H9 (cell line): ENCODE data around the gene TRPM2. TPM values are rescaled to one million over a fixed set of nuclear protein-coding genes. Genes with fewer than 3 reads are reported as not detected.
A peak's percentile ranks its signal among the peaks of the same experiment; 100 is the strongest.

Source experiments
- DNase-seq: peaks from one replicate; pipeline ENCODE4 v3.0.0-alpha.2; 2017
- H2AFZ ChIP-seq: one replicate; pipeline ENCODE4 v1.6.1; 2013; ENCODE audit warnings: mild to moderate bottlenecking, low read length, control low read depth, moderate library complexity
- H2AK5ac ChIP-seq: 2 replicates; pipeline ENCODE4 v1.6.1; 2013; ENCODE audit warnings: low read length, control low read depth, mixed read lengths; ENCODE audit not compliant: insufficient read length
- H2BK120ac ChIP-seq: one replicate; pipeline ENCODE4 v1.6.1; 2013; ENCODE audit warnings: low read depth, mild to moderate bottlenecking, low read length, control low read depth, inconsistent platforms; ENCODE audit not compliant: poor library complexity, severe bottlenecking
- H2BK12ac ChIP-seq: 2 replicates; pipeline ENCODE4 v1.6.1; 2013; ENCODE audit warnings: low read length, control low read depth, mixed read lengths, low read depth; ENCODE audit not compliant: insufficient read length
- H2BK15ac ChIP-seq: 2 replicates; pipeline ENCODE4 v1.6.1; 2013; ENCODE audit warnings: low read depth, low read length, control low read depth
- H2BK20ac ChIP-seq: one replicate; pipeline ENCODE4 v1.6.1; 2013; ENCODE audit warnings: low read depth, mild to moderate bottlenecking, low read length, control low read depth, inconsistent platforms; ENCODE audit not compliant: poor library complexity, severe bottlenecking
- H2BK5ac ChIP-seq: 2 replicates; pipeline ENCODE4 v1.6.1; 2013; ENCODE audit warnings: low read length, control low read depth, mixed read lengths; ENCODE audit not compliant: insufficient read length
- H3K14ac ChIP-seq: 2 replicates; pipeline ENCODE4 v1.6.1; 2013; ENCODE audit warnings: low read length, control low read depth; ENCODE audit not compliant: insufficient read depth
- H3K18ac ChIP-seq: 2 replicates; pipeline ENCODE4 v1.6.1; 2013; ENCODE audit warnings: low read depth, mild to moderate bottlenecking, mixed read lengths, low read length, control low read depth; ENCODE audit not compliant: insufficient read length
- H3K23ac ChIP-seq: 2 replicates; pipeline ENCODE4 v1.6.1; 2013; ENCODE audit warnings: low read length, control low read depth, mixed read lengths, low read depth; ENCODE audit not compliant: insufficient read length
- H3K23me2 ChIP-seq: 2 replicates; pipeline ENCODE4 v1.6.1; 2013; ENCODE audit warnings: low read depth, mild to moderate bottlenecking, mixed read lengths, low read length, control low read depth; ENCODE audit not compliant: insufficient read length, poor library complexity, severe bottlenecking
- H3K27ac ChIP-seq: 2 replicates; pipeline ENCODE4 v1.5.1; 2013; ENCODE audit warnings: low read length, control low read depth, mixed read lengths, low read depth; ENCODE audit not compliant: insufficient read length
- H3K27me3 ChIP-seq: 2 replicates; pipeline ENCODE4 v1.6.1; 2013; ENCODE audit warnings: low read length, control low read depth, inconsistent platforms; ENCODE audit not compliant: insufficient read depth
- H3K4ac ChIP-seq: 2 replicates; pipeline ENCODE4 v1.6.1; 2013; ENCODE audit warnings: low read depth, mild to moderate bottlenecking, control low read depth, inconsistent platforms, low read length, moderate library complexity
- H3K4me1 ChIP-seq: 2 replicates; pipeline ENCODE4 v1.6.1; 2013; ENCODE audit warnings: low read length, control low read depth, inconsistent platforms; ENCODE audit not compliant: insufficient read depth
- H3K4me2 ChIP-seq: 2 replicates; pipeline ENCODE4 v1.6.1; 2013; ENCODE audit warnings: low read length, control low read depth, mixed read lengths; ENCODE audit not compliant: insufficient read length, insufficient read depth
- H3K56ac ChIP-seq: 2 replicates; pipeline ENCODE4 v1.6.1; 2013; ENCODE audit warnings: low read depth, mild to moderate bottlenecking, mixed read lengths, low read length, control low read depth; ENCODE audit not compliant: insufficient read length
- H3K79me1 ChIP-seq: 2 replicates; pipeline ENCODE4 v1.6.1; 2013; ENCODE audit warnings: low read depth, mild to moderate bottlenecking, moderate library complexity, low read length, control low read depth, inconsistent platforms; ENCODE audit not compliant: insufficient read depth, poor library complexity, severe bottlenecking
- H3K79me2 ChIP-seq: 2 replicates; pipeline ENCODE4 v1.6.1; 2013; ENCODE audit warnings: low read length, control low read depth, inconsistent platforms; ENCODE audit not compliant: insufficient read depth
- H3K9ac ChIP-seq: 2 replicates; pipeline ENCODE4 v1.6.1; 2013; ENCODE audit warnings: low read length, control low read depth, mixed read lengths; ENCODE audit not compliant: insufficient read length; ENCODE audit errors: extremely low read depth
- H3K9me3 ChIP-seq: one replicate; pipeline ENCODE4 v1.6.1; 2013; ENCODE audit warnings: low read depth, low read length, inconsistent platforms; ENCODE audit not compliant: control insufficient read depth
- H3T11ph ChIP-seq: one replicate; pipeline ENCODE4 v1.6.1; 2013; ENCODE audit warnings: mild to moderate bottlenecking, low read length, control low read depth, inconsistent platforms
- H4K20me1 ChIP-seq: one replicate; pipeline ENCODE4 v1.6.1; 2013; ENCODE audit not compliant: control insufficient read depth, insufficient read length, insufficient read depth
- H4K5ac ChIP-seq: 2 replicates; pipeline ENCODE4 v1.6.1; 2013; ENCODE audit warnings: low read depth, mild to moderate bottlenecking, mixed read lengths, low read length, control low read depth; ENCODE audit not compliant: insufficient read length
- H4K8ac ChIP-seq: replicated peaks from 2 replicates; pipeline ENCODE4 v1.6.1; 2013; ENCODE audit warnings: low read length, control low read depth, mixed read lengths, low read depth; ENCODE audit not compliant: insufficient read length
- H4K91ac ChIP-seq: 2 replicates; pipeline ENCODE4 v1.6.1; 2013; ENCODE audit warnings: low read depth, mild to moderate bottlenecking, moderate library complexity, mixed read lengths, low read length, control low read depth; ENCODE audit not compliant: insufficient read length
- H3K27ac Mint-ChIP-seq, 3 experiments: 2 replicates in 2 of 3; 3 replicates in 1 of 3; pipeline ENCODE4 v1.8.0; 2020 to 2021; ENCODE audit warnings: mixed read lengths in 3 of 3, mild to moderate bottlenecking in 1 of 3, moderate library complexity in 1 of 3
- H3K27me3 Mint-ChIP-seq: 2 replicates; pipeline ENCODE4 v1.8.0; 2021; ENCODE audit warnings: low read depth, mild to moderate bottlenecking, moderate library complexity, mixed read lengths
- H3K36me3 Mint-ChIP-seq, 3 experiments: 2 replicates in 2 of 3; 3 replicates in 1 of 3; pipeline ENCODE4 v1.8.0; 2020 to 2021; ENCODE audit warnings: low read depth in 3 of 3, mixed read lengths in 3 of 3; ENCODE audit not compliant: insufficient read depth in 1 of 3
- H3K4me1 Mint-ChIP-seq, 2 experiments: 2 replicates each; pipeline ENCODE4 v1.8.0; 2020; ENCODE audit warnings: mixed read lengths in 2 of 2
- H3K4me3 Mint-ChIP-seq, 2 experiments: 2 replicates in 1 of 2; 3 replicates in 1 of 2; pipeline ENCODE4 v1.8.0; 2020 to 2021; ENCODE audit warnings: mild to moderate bottlenecking in 2 of 2, mixed read lengths in 2 of 2, moderate library complexity in 1 of 2
- H3K9me3 Mint-ChIP-seq, 2 experiments: 2 replicates in 1 of 2; 3 replicates in 1 of 2; pipeline ENCODE4 v1.8.0; 2020; ENCODE audit warnings: mild to moderate bottlenecking in 2 of 2, mixed read lengths in 2 of 2, moderate library complexity in 1 of 2
- WGBS: extraction: QIAGEN DNeasy Blood & Tissue Kit; methylation state at CpG from one replicate; pipeline ENCODE4 v1.1.7; 2013; ENCODE audit warnings: missing lambda C conversion rate, low lambda C conversion rate, mixed read lengths; ENCODE audit not compliant: insufficient read length; ENCODE audit errors: extremely low coverage; 5-methylcytosine and 5-hydroxymethylcytosine counted together
- total RNA-seq: library from RNA; stranded (reverse); gene quantifications from 2 replicates; pipeline ENCODE4 v1.2.1, GENCODE V29; 2021
- TF ChIP-seq, protein P1 (sequence below): fragments of 200-600 bp; sonication (generic); conservative IDR thresholded peaks from 3 replicates; pipeline ENCODE4 v1.8.0; 2021; ENCODE audit warnings: antibody characterized with exemption, mild to moderate bottlenecking

The TRPM2 gene
- total RNA-seq, 1 experiment from 2014 or later, result 0.68 TPM

GRCh38 chr21:44337449-44337848, 16.0 kb upstream of the TRPM2 start:
- Histone ChIP-seq H3K9me3 (no peaks in the 10 kb centered on the region), H3K18ac (no peak overlapping the region), H4K91ac (no peak overlapping the region), H3K23me2 (peaks cover 6% of the 10 kb centered on the region), H3K79me1 (no peaks in the 10 kb centered on the region), H2BK12ac (no peak overlapping the region), H3K79me2 (no peaks in the 10 kb centered on the region), H2AK5ac (no peak overlapping the region), H4K8ac (no peak overlapping the region), H3K23ac (no peak overlapping the region), H2BK15ac (no peak overlapping the region), H3K14ac (no peak overlapping the region), H3K56ac (no peak overlapping the region), H4K5ac (no peak overlapping the region), H3K27ac (no peak overlapping the region), H4K20me1 (no peaks in the 10 kb centered on the region), H3K27me3 (no peaks in the 10 kb centered on the region), H3K4me2 (no peak overlapping the region), H3K4me1 (no peaks in the 10 kb centered on the region), H2BK120ac (no peak overlapping the region), H2BK20ac (no peak overlapping the region), H3K9ac (no peak overlapping the region), H2AFZ (no peak overlapping the region), H3K4ac (no peak overlapping the region), H2BK5ac (no peak overlapping the region), H3T11ph (no peak overlapping the region)
- Mint-ChIP-seq H3K36me3 (peaks cover 0 to 5% (median 0%) of the 10 kb centered on the region in 3 experiments; a peak in 1 of 7 replicates), H3K27me3 (no peaks in the 10 kb centered on the region), H3K4me3 (peak overlapping the region in 1 of 2 experiments; percentile 76; a peak in 2 of 5 replicates), H3K9me3 (no peaks in the 10 kb centered on the region), H3K27ac (no peak overlapping the region), H3K4me1 (peaks cover 28 to 34% of the 10 kb centered on the region in 2 experiments)
- no peak for DNase-seq
- WGBS, result no CpG with 5 or more reads among the region's 3 CpGs
- TF ChIP-seq, protein P1, sequence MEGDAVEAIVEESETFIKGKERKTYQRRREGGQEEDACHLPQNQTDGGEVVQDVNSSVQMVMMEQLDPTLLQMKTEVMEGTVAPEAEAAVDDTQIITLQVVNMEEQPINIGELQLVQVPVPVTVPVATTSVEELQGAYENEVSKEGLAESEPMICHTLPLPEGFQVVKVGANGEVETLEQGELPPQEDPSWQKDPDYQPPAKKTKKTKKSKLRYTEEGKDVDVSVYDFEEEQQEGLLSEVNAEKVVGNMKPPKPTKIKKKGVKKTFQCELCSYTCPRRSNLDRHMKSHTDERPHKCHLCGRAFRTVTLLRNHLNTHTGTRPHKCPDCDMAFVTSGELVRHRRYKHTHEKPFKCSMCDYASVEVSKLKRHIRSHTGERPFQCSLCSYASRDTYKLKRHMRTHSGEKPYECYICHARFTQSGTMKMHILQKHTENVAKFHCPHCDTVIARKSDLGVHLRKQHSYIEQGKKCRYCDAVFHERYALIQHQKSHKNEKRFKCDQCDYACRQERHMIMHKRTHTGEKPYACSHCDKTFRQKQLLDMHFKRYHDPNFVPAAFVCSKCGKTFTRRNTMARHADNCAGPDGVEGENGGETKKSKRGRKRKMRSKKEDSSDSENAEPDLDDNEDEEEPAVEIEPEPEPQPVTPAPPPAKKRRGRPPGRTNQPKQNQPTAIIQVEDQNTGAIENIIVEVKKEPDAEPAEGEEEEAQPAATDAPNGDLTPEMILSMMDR, result no peak
